SK-MEL-5 (cell line): Measurements from ENCODE around the gene UGT1A8. TPM values are rescaled to one million over a fixed set of nuclear protein-coding genes. Genes with fewer than 3 reads are reported as not detected.
"Not testable (repeated sequence)": the region's sequence is repeated elsewhere in the genome, so short reads cannot be mapped to it uniquely, and the experiment has no call there.

Experiments
- DNase-seq: peaks from one replicate; pipeline ENCODE4 v3.0.0-alpha.2; 2016; ENCODE audit warnings: low read depth, low spot score
- in situ Hi-C: cut with HindIII; loops from 2 replicates; pipeline ENCODE4 v1.10.0; 2016; ENCODE audit warnings: low sequenced_read_pairs, high pct_unique_total_duplicates, low pct_unique_long_range_greater_than_20kb
- total RNA-seq: library from RNA; depleted of rRNA; stranded (reverse); fragments of >200 nt; shearing (Covaris generic); gene quantifications from 2 replicates; pipeline ENCODE4 v1.2.3, GENCODE V29; 2014

UGT1A8 gene
- total RNA-seq, 1 experiment from 2014 or later, result not detected

GRCh38 chr2:233745073-233745755, 127.8 kb downstream of the UGT1A8 start:
- no peak for DNase-seq
- in situ Hi-C loops, result no loop called here

GRCh38 chr2:233745838-233746237, 128.4 kb downstream of the UGT1A8 start:
- DNase-seq, in situ Hi-C loops: not testable (repeated sequence)

- in situ Hi-C loops, result no loop called here
- no peak for DNase-seq
Measured at GRCh38 chr2:233746475-233747282, 129.2 kb downstream of the UGT1A8 start.

- no peak for DNase-seq
- in situ Hi-C loops, result no loop called here
Measured at GRCh38 chr2:233747283-233747544, 129.8 kb downstream of the UGT1A8 start.

DNA sequence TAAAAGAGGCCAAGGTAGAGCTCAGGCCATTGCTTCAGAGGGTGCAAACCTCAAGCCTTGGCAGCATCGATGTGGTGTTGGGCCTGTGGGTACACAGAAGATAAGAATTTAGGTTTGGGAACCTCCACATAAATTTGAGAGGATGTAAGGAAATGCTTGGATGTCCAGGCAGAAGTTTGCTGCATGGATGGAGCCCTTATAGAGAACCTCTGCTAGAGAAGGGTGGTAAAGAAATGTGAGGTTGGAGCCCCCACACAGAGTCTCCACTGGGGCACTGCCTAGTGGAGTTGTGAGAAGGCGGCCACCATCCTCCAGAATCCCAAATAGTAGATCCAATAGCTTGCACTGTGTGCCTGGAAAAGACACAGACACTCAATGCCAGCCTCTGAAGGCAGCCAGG, 133.3 kb downstream of the UGT1A8 start:
- DNase-seq, result not testable (repeated sequence)

GRCh38 chr2:233751212-233752009, 134.0 kb downstream of the UGT1A8 start:
- in situ Hi-C loops, DNase-seq: not testable (repeated sequence)

More for the DNA sequence above, 133.3 kb downstream of the UGT1A8 start:
- in situ Hi-C loops, result not testable (repeated sequence)

- no peak for DNase-seq
- in situ Hi-C loops, result no loop called here
Measured at GRCh38 chr2:233754872-233755611, 137.6 kb downstream of the UGT1A8 start.

GRCh38 chr2:233756429-233757081, 139.1 kb downstream of the UGT1A8 start:
- no peak for DNase-seq
- in situ Hi-C loops, result no loop called here

GRCh38 chr2:233758141-233758540, 140.7 kb downstream of the UGT1A8 start:
- DNase-seq, result no peak
- in situ Hi-C loops, result no loop called here

DNA sequence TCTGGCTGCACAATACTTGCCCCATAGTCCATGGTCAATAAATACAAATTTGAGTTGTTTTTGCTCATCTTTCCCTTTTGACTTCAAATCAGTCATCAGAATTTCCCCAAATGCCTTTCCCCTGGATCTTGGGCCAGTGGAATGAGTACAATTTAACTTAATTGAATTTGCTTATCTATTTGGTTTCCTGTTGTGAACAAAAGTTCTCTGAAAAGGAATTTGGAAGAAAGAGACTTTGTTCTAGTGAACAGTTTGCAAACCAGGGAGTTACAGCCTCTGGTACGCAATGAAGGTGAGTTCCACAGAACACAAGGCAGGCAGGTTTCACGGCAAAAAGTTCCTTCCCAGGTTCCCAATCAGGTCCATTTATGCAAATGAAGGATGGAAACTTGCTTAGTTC, 141.4 kb downstream of the UGT1A8 start:
- no peak for DNase-seq
- in situ Hi-C loops, result no loop called here

GRCh38 chr2:233760043-233760442, 142.6 kb downstream of the UGT1A8 start, which contains the start of gene UGT1A1:
Gene UGT1A1 (plus strand): TSS chr2:233760270. CDS start chr2:233760288, 18 bp downstream.
- in situ Hi-C loops, result no loop called here
- DNase-seq, result no peak

- in situ Hi-C loops, result no loop called here
Measured at GRCh38 chr2:233761040-233761769, 143.8 kb downstream of the UGT1A8 start.

DNA sequence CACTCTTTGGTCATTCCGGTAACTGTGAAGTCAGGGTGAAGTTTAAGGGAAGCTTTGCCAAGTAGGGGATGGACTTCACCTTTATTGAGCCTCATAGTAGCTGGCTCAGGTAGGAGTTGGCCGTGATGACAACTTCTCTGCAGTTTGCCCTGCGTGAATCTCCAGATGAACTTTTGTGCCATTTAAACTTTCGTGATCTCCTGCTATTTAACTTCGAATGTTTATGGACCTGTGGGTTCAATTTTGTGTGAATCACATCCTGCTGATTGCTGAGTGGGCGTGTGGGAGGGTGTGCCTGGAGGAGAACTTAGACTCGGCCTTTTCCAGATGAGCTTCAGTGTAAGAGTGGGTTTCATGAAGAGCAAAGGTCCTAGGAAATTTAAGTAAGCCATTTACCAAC, 146.8 kb downstream of the UGT1A8 start:
- no peak for DNase-seq
- in situ Hi-C loops, result no loop called here

More at GRCh38 chr2:233761040-233761769, 143.8 kb downstream of the UGT1A8 start:
- DNase-seq, result no peak

DNA sequence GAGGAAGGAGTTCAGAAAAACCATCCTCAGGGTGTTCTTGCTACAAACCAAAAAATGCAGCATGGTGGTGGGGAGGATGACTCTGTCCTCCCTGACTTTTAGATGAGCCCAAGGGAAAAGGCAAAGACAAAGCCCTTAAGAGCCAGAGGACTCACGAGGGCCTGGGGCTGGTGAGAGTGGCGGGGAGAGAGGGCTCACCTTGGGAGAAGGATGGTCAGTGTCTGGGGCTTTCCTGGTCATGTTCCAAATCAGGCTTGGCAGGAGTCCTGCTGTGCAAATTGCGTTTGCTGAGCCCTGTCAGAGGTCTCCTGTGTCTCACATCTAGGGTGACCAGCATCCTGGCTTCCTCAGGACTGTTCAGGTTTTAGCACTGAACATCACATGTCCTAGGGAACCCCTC, 147.3 kb downstream of the UGT1A8 start:
- DNase-seq, result no peak
- in situ Hi-C loops, result no loop called here

- in situ Hi-C loops, result no loop called here
- no peak for DNase-seq
Measured at GRCh38 chr2:233766416-233766815, 149.0 kb downstream of the UGT1A8 start.

GRCh38 chr2:233768076-233768475, 150.6 kb downstream of the UGT1A8 start:
- in situ Hi-C loops, result no loop called here

DNA sequence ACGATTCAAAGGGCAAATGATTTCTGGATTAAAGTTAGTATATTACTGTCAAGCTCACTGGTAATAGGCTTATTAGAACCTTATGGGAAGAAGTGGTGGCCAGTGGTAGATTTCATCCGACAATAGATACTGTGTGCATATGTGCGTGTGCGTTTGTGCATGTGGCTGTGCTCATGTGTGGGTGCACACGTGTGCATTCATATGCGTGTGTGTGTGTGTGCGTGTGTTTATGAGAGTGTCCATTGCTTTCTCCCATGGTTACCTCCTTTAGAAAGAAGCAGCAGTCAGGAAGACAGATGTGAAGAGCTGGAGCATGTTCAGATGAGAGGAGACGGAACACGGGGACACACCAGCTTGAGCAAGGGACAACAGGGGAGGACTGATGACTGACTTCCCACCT, 151.8 kb downstream of the UGT1A8 start:
- no peak for DNase-seq
- in situ Hi-C loops, result no loop called here

More at GRCh38 chr2:233768076-233768475, 150.6 kb downstream of the UGT1A8 start:
- DNase-seq, result no peak
